Type B pancreatic cell (in vitro differentiated cells): Measurements from ENCODE around the gene HOXC5. TPM values are rescaled to one million over a fixed set of nuclear protein-coding genes. Genes with fewer than 3 reads are reported as not detected.

ENCODE experiments used
- DNase-seq: peaks from one replicate; pipeline ENCODE4 v3.0.0; 2021; ENCODE audit warnings: mixed read lengths; ENCODE audit not compliant: unreplicated experiment; ENCODE audit errors: extremely low spot score
- H3K27ac Mint-ChIP-seq: 2 replicates; pipeline ENCODE4 v1.8.0; 2021; ENCODE audit warnings: mild to moderate bottlenecking, mixed read lengths
- H3K27me3 Mint-ChIP-seq: 2 replicates; pipeline ENCODE4 v1.8.0; 2021; ENCODE audit warnings: mixed read lengths
- H3K36me3 Mint-ChIP-seq: 2 replicates; pipeline ENCODE4 v1.8.0; 2021; ENCODE audit warnings: mixed read lengths
- H3K4me1 Mint-ChIP-seq: one replicate; pipeline ENCODE4 v1.8.0; 2021; ENCODE audit warnings: mixed read lengths; ENCODE audit not compliant: unreplicated experiment
- H3K4me3 Mint-ChIP-seq: 2 replicates; pipeline ENCODE4 v1.8.0; 2021; ENCODE audit warnings: mild to moderate bottlenecking, mixed read lengths
- H3K9me3 Mint-ChIP-seq: 2 replicates; pipeline ENCODE4 v1.8.0; 2021; ENCODE audit warnings: mixed read lengths
- CTCF ChIP-seq: fragments of 200-600 bp; sonication (generic); conservative IDR thresholded peaks from 2 replicates; pipeline ENCODE4 v1.5.0; 2021; ENCODE audit warnings: antibody characterized with exemption, mild to moderate bottlenecking
- total RNA-seq: library from RNA; stranded (reverse); gene quantifications from 2 replicates; pipeline ENCODE4 v1.2.1, GENCODE V29; 2021; ENCODE audit warnings: low replicate concordance

Gene HOXC5
- total RNA-seq, 1 donor from 2014 or later, result 56.9 TPM

- no peak for TF ChIP-seq CTCF
- Mint-ChIP-seq H3K9me3 (no peaks in the 10 kb centered on the region), H3K4me3 (peak overlapping the region; percentile 89), H3K36me3 (peaks cover 10% of the 10 kb centered on the region), H3K4me1 (peaks cover 58% of the 10 kb centered on the region), H3K27ac (peak overlapping the region; percentile 76), H3K27me3 (peaks cover 53% of the 10 kb centered on the region)
- DNase-seq, result no peak
These were observed 4.8 kb downstream of the HOXC5 start for GRCh38 chr12:54037360-54038283.

GRCh38 chr12:54038284-54038870 is 5.5 kb downstream of the HOXC5 start:
- no peaks in the 10 kb centered on the region for H3K9me3 Mint-ChIP-seq
- TF ChIP-seq CTCF, result no peak
- peak overlapping the region; percentile 89 for H3K4me3 Mint-ChIP-seq
- no peak for DNase-seq
- peaks cover 10% of the 10 kb centered on the region for H3K36me3 Mint-ChIP-seq
- H3K27ac Mint-ChIP-seq, result peak overlapping the region; percentile 76
- peaks cover 66% of the 10 kb centered on the region for H3K4me1 Mint-ChIP-seq
- peaks cover 51% of the 10 kb centered on the region for H3K27me3 Mint-ChIP-seq

GRCh38 chr12:54038871-54039414 is 6.1 kb downstream of the HOXC5 start:
- H3K9me3 Mint-ChIP-seq, result no peaks in the 10 kb centered on the region
- peak overlapping the region; percentile 76 for H3K27ac Mint-ChIP-seq
- H3K36me3 Mint-ChIP-seq, result peaks cover 10% of the 10 kb centered on the region
- DNase-seq, result no peak
- peaks cover 71% of the 10 kb centered on the region for H3K4me1 Mint-ChIP-seq
- TF ChIP-seq CTCF, result no peak
- peak overlapping the region; percentile 89 for H3K4me3 Mint-ChIP-seq
- peaks cover 48% of the 10 kb centered on the region for H3K27me3 Mint-ChIP-seq

- H3K9me3 Mint-ChIP-seq, result no peaks in the 10 kb centered on the region
- peaks cover 47% of the 10 kb centered on the region for H3K27me3 Mint-ChIP-seq
- no peak for DNase-seq
- peak overlapping the region; percentile 67 for H3K27ac Mint-ChIP-seq
- H3K36me3 Mint-ChIP-seq, result peaks cover 10% of the 10 kb centered on the region
- peaks cover 78% of the 10 kb centered on the region for H3K4me1 Mint-ChIP-seq
- peak overlapping the region; percentile 89 for H3K4me3 Mint-ChIP-seq
- TF ChIP-seq CTCF, result no peak
These were observed 6.7 kb downstream of the HOXC5 start for GRCh38 chr12:54039417-54040147.

GRCh38 chr12:54040148-54040494 is 7.3 kb downstream of the HOXC5 start:
- H3K9me3 Mint-ChIP-seq, result no peaks in the 10 kb centered on the region
- H3K27me3 Mint-ChIP-seq, result peaks cover 49% of the 10 kb centered on the region
- H3K4me3 Mint-ChIP-seq, result peak overlapping the region; percentile 89
- peaks cover 80% of the 10 kb centered on the region for H3K4me1 Mint-ChIP-seq
- DNase-seq, result no peak
- H3K36me3 Mint-ChIP-seq, result peaks cover 8% of the 10 kb centered on the region
- no peak for TF ChIP-seq CTCF
- H3K27ac Mint-ChIP-seq, result peak overlapping the region; percentile 67
